Suprapubic skin (tissue), 4 donors: ENCODE data around the gene FGD5. TPM values are rescaled to one million over a fixed set of nuclear protein-coding genes. Genes with fewer than 3 reads are reported as not detected.
A peak's percentile ranks its signal among the peaks of the same experiment; 100 is the strongest.

ENCODE experiments used
- DNase-seq, 2 donors: peaks; one replicate each; pipeline ENCODE4 v3.0.0-alpha.2; 2019; ENCODE audit warnings: low spot score in 2 of 2
- H3K27ac ChIP-seq: fragments of 200-600 bp; sonication (generic); one replicate; pipeline ENCODE4 v1.5.1; 2019
- H3K27me3 ChIP-seq: fragments of 200-600 bp; sonication (generic); one replicate; pipeline ENCODE4 v1.5.1; 2019
- H3K36me3 ChIP-seq: fragments of 200-600 bp; sonication (generic); one replicate; pipeline ENCODE4 v1.5.1; 2019
- H3K4me1 ChIP-seq: fragments of 200-600 bp; sonication (generic); one replicate; pipeline ENCODE4 v1.5.1; 2019
- H3K4me3 ChIP-seq: fragments of 200-600 bp; sonication (generic); one replicate; pipeline ENCODE4 v1.5.1; 2019; ENCODE audit warnings: mild to moderate bottlenecking
- H3K9me3 ChIP-seq: fragments of 200-600 bp; sonication (generic); one replicate; pipeline ENCODE4 v1.5.1; 2019
- EP300 ChIP-seq: sonication (generic); formaldehyde crosslinking; IDR thresholded peaks from one replicate; pipeline ENCODE4 v1.6.1; 2017; ENCODE audit warnings: antibody characterized with exemption
- POLR2A ChIP-seq, 2 donors: fragments of 450-650 bp; IDR thresholded peaks; one replicate each; pipeline ENCODE4 v1.6.1; 2017; ENCODE audit warnings: antibody characterized with exemption in 2 of 2, mild to moderate bottlenecking in 2 of 2, moderate library complexity in 2 of 2
- POLR2AphosphoS5 ChIP-seq, 3 donors: sonication (generic); formaldehyde crosslinking; IDR thresholded peaks; one replicate each; pipeline ENCODE4 v1.6.1; 2017; ENCODE audit warnings: antibody characterized with exemption in 3 of 3
- WGBS: methylation state at CpG from one replicate; pipeline ENCODE4 v1.1.5; 2018; 5-methylcytosine and 5-hydroxymethylcytosine counted together
- total RNA-seq, 4 donors: library from RNA; depleted of rRNA; stranded (reverse); fragments of >200 nt; gene quantifications; one replicate each; pipeline ENCODE4 v1.1.0, GENCODE V29; 2016
- TF ChIP-seq, protein P1 (sequence below), 2 donors: fragments of 200-600 bp in 1 of 2; fragments of 450-650 bp in 1 of 2; sonication (generic) in 1 of 2; IDR thresholded peaks; one replicate each; pipeline ENCODE4 v1.5.1; 2016 to 2019; ENCODE audit warnings: antibody characterized with exemption in 2 of 2, mild to moderate bottlenecking in 1 of 2, moderate library complexity in 1 of 2

The FGD5 gene
- total RNA-seq, 4 donors from 2014 or later, result 2.8 to 15.5 (median 7.1) TPM

DNA sequence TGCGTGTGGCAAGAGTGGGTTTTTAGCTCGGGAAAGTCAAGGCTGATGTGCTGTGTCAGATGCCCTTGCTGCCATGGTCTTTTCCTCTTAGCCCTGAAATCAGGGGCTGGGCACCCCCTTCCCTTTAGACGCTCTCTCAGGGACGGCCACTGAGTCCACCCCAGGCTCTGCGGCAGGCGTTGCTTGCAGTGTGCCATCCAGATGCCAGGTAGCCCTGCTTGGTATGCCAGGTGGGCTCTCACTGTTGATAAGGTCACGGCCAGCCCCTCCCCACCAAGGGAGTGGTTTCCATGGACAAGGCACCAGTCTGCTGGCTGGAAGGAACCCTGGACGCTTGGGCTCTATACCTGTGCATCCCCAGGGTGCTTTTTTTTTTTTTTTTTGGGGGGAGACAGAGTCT, 24.6 kb downstream of the FGD5 start:
- Histone ChIP-seq H3K36me3 (no peaks in the 10 kb centered on the region), H3K27me3 (peaks cover 3% of the 10 kb centered on the region), H3K9me3 (no peaks in the 10 kb centered on the region), H3K4me3 (no peak overlapping the region), H3K4me1 (peaks cover 44% of the 10 kb centered on the region), H3K27ac (no peak overlapping the region)
- TF ChIP-seq, protein P1, sequence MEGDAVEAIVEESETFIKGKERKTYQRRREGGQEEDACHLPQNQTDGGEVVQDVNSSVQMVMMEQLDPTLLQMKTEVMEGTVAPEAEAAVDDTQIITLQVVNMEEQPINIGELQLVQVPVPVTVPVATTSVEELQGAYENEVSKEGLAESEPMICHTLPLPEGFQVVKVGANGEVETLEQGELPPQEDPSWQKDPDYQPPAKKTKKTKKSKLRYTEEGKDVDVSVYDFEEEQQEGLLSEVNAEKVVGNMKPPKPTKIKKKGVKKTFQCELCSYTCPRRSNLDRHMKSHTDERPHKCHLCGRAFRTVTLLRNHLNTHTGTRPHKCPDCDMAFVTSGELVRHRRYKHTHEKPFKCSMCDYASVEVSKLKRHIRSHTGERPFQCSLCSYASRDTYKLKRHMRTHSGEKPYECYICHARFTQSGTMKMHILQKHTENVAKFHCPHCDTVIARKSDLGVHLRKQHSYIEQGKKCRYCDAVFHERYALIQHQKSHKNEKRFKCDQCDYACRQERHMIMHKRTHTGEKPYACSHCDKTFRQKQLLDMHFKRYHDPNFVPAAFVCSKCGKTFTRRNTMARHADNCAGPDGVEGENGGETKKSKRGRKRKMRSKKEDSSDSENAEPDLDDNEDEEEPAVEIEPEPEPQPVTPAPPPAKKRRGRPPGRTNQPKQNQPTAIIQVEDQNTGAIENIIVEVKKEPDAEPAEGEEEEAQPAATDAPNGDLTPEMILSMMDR (IDR thresholded peaks at IDR 0.05), result no peak
- WGBS, result 91% methylated on average over 8 of the region's 8 CpGs
- no peak for DNase-seq

DNA sequence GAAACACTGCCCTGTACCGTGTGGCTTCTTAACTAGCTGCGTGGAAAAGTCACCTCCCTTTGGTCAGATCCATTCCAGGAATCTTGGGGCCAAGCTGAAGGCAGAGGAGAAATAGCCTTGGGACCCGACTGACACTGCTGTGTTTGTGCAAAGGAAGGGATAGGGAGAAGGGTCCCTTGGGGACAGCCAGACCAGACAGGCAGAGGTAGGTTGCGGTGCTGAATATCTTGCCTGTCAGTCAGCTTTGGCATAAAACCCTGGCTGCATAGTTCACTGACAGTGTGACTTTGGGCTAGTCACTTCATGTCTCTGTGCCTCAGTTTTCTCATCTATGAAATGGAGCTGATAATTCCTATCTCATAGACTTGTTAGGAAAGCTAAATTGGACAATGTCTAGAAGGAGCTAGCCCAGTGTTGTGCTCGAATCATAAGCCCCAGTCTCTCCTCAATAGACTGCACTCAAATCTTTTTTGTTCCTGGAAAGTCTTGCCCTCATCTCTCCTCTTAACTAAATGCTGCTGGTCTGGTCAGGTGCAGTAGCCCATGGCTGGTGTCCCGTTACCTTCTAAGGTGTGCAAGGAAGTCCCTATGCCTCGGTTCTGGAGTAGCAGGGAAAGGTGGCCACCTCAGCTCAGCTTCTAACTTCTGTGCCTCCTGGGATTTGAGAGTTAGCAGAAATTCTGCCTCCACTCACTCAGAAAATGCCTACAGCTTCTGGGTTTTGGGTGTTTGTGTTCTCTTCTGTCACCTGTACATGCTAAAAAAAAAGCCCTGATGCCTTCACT, 25.8 kb downstream of the FGD5 start:
- Histone ChIP-seq H3K4me3 (no peak overlapping the region), H3K4me1 (peaks cover 49% of the 10 kb centered on the region), H3K27me3 (peaks cover 3% of the 10 kb centered on the region), H3K27ac (no peak overlapping the region), H3K9me3 (no peaks in the 10 kb centered on the region), H3K36me3 (no peaks in the 10 kb centered on the region)
- WGBS, result 80% methylated on average over 7 of the region's 7 CpGs
- TF ChIP-seq, protein P1 (IDR thresholded peaks at IDR 0.05), result no peak
- TF ChIP-seq POLR2A (IDR thresholded peaks at IDR 0.05) (no peak), POLR2AphosphoS5 (IDR thresholded peaks at IDR 0.05) (no peak), EP300 (no peak)
- no peak for DNase-seq

DNA sequence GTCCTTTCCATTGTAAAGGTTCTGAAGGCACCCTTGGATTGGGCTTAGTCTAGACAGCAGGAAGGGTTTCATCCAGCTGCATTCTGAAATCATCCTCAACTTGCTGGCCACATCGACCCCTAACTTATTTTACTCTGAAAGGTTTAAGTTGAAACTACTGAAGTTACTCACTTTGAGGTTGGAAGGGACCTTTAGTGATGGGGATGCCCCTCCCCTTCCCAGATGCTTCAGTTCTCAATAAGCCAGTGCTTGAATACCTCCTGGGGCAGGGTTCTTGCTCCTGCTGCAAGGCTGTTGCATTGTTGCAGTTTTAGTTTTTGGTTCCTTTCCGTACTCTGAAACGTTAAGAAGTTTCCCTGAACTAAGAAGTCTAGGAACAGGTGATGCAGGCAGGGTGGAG, 26.4 kb downstream of the FGD5 start:
- no peak overlapping the region for H3K27ac ChIP-seq
- WGBS, result 38% methylated on average over 3 of the region's 3 CpGs
- peaks cover 55% of the 10 kb centered on the region for H3K4me1 ChIP-seq

DNA sequence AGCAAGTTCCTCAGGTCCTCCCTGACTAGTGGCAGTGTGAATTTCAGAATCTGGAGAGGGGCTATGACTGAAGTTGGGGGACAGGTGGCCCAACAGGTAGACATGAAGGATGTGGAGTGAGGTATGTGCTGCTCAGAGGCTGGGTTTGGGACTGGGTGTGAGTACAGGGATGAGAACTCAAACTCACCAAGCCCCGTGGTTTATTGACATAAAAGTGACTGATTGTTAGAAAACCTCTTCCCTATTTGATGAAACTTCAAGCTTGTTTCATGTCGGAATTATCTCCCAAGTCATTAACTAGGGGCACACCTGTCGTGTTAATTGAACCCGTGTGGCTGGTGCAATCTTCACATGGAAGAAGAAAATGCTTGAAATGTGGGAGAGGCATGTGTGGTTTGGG, 27.1 kb downstream of the FGD5 start:
- TF ChIP-seq POLR2AphosphoS5 (IDR thresholded peaks at IDR 0.05), result no peak
- no peak for TF ChIP-seq EP300
- TF ChIP-seq, protein P1 (IDR thresholded peaks at IDR 0.05), result no peak
- TF ChIP-seq POLR2A (IDR thresholded peaks at IDR 0.05), result no peak
- no peaks in the 10 kb centered on the region for H3K36me3 ChIP-seq
- peaks cover 56% of the 10 kb centered on the region for H3K4me1 ChIP-seq
- H3K27ac ChIP-seq, result no peak overlapping the region
- no peaks in the 10 kb centered on the region for H3K9me3 ChIP-seq
- 40% methylated on average over 4 of the region's 4 CpGs for WGBS
- no peak for DNase-seq
- H3K27me3 ChIP-seq, result peaks cover 3% of the 10 kb centered on the region
- no peak overlapping the region for H3K4me3 ChIP-seq

More for the DNA sequence above, 26.4 kb downstream of the FGD5 start:
- TF ChIP-seq POLR2AphosphoS5 (IDR thresholded peaks at IDR 0.05) (no peak), POLR2A (IDR thresholded peaks at IDR 0.05) (no peak), EP300 (no peak)
- TF ChIP-seq, protein P1 (IDR thresholded peaks at IDR 0.05), result no peak
- Histone ChIP-seq H3K36me3 (no peaks in the 10 kb centered on the region), H3K4me3 (no peak overlapping the region), H3K9me3 (no peaks in the 10 kb centered on the region), H3K27me3 (peaks cover 3% of the 10 kb centered on the region)
- DNase-seq, result no peak

DNA sequence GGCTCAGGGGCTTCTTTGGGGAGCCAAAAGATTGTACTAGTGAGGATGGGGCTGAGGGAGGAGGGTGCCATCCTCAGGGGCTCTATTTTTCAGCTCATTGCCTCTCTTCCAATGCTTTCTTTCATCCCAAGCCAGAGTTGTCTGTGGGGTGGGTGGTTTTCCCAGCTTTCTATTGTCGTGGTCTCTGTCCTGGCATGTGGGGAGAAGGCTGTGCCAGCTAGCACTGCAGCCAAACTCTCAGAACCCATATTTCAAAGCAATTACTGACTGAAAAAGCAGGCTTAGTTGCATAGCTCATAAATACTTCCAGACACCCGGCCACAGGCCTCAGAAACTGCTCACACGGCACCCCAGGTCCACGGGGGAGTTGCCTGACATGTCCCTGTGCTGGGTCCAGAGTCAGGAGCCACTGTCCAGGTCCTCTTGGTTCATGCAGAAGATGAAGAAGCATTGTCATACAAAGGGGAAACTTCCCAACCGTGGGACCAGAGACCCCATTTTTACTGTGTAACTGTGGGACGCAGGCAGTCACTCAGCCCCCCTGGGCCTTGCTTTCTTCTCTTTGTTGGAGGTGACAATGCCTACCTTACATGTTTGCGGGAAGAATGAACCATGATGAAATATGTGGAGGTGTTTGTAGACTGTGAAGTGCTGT, 27.6 kb downstream of the FGD5 start:
- Histone ChIP-seq H3K27me3 (peaks cover 3% of the 10 kb centered on the region), H3K36me3 (no peaks in the 10 kb centered on the region), H3K27ac (peak overlapping the region; percentile 56), H3K4me1 (peaks cover 53% of the 10 kb centered on the region), H3K9me3 (no peaks in the 10 kb centered on the region), H3K4me3 (no peak overlapping the region)
- WGBS, result 43% methylated on average over 7 of the region's 7 CpGs
- DNase-seq, result peak in 1 of 2 donors; percentile 59
- TF ChIP-seq POLR2A (IDR thresholded peaks at IDR 0.05) (no peak), EP300 (no peak), POLR2AphosphoS5 (IDR thresholded peaks at IDR 0.05) (no peak)
- TF ChIP-seq, protein P1 (IDR thresholded peaks at IDR 0.05), result no peak
